K562 (cell line): ENCODE data around the gene NHLH1. TPM values are rescaled to one million over a fixed set of nuclear protein-coding genes. Genes with fewer than 3 reads are reported as not detected.

Experiments used
- C11orf30 ChIP-seq: fragments of 450-650 bp; IDR thresholded peaks from 2 replicates; pipeline ENCODE4 v1.6.1; 2016; ENCODE audit warnings: low read depth, mild to moderate bottlenecking
- CREM ChIP-seq: IDR thresholded peaks from 2 replicates; pipeline ENCODE4 v1.6.1; 2014; ENCODE audit warnings: antibody characterized with exemption, low read depth
- DIDO1 ChIP-seq: fragments of 450-650 bp; IDR thresholded peaks from 2 replicates; pipeline ENCODE4 v1.6.1; 2016; ENCODE audit warnings: low read depth, missing biosample characterization, missing genetic modification characterization
- DPF2 ChIP-seq: fragments of 450-650 bp; IDR thresholded peaks from 2 replicates; pipeline ENCODE4 v1.6.1; 2016
- E2F8 ChIP-seq: fragments of 450-650 bp; IDR thresholded peaks from 2 replicates; pipeline ENCODE4 v1.7.1; 2018; ENCODE audit warnings: mild to moderate bottlenecking, low read depth; ENCODE audit not compliant: partially characterized antibody
- EHMT2 ChIP-seq: fragments of 450-650 bp; IDR thresholded peaks from 2 replicates; pipeline ENCODE4 v1.6.1; 2018; ENCODE audit warnings: antibody characterized with exemption
- GABPB1 ChIP-seq: sonication (generic); formaldehyde crosslinking; IDR thresholded peaks from 2 replicates; pipeline ENCODE4 v1.8.0; 2022; ENCODE audit warnings: mild to moderate bottlenecking, missing genetic modification reagents
- HIVEP1 ChIP-seq: fragments of 250-450 bp; sonication (Bioruptor Pico); IDR thresholded peaks from 2 replicates; pipeline ENCODE4 v1.4.0; 2020; ENCODE audit warnings: mild to moderate bottlenecking
- KDM1A ChIP-seq, 2 experiments: fragments of 450-650 bp; IDR thresholded peaks; 2 replicates each; pipeline ENCODE4 v1.6.1; 2016; ENCODE audit warnings: mild to moderate bottlenecking in 2 of 2
- MAFF ChIP-seq: IDR thresholded peaks from 2 replicates; pipeline ENCODE4 v1.6.1; 2012; ENCODE audit warnings: low read length, improper control_type of control experiment
- MED1 ChIP-seq: sonication (generic); formaldehyde crosslinking; IDR thresholded peaks from 2 replicates; pipeline ENCODE4 v1.8.1; 2023; ENCODE audit warnings: missing genetic modification reagents, borderline replicate concordance
- MEIS2 ChIP-seq: fragments of 450-650 bp; IDR thresholded peaks from 2 replicates; pipeline ENCODE4 v1.6.1; 2014; ENCODE audit warnings: mild to moderate bottlenecking; ENCODE audit not compliant: partially characterized antibody
- NCOR1 ChIP-seq: fragments of 450-650 bp; IDR thresholded peaks from 2 replicates; pipeline ENCODE4 v1.6.1; 2016; ENCODE audit warnings: mild to moderate bottlenecking, moderate library complexity
- NFATC3 ChIP-seq: fragments of 450-650 bp; IDR thresholded peaks from 2 replicates; pipeline ENCODE4 v1.6.1; 2017; ENCODE audit warnings: mild to moderate bottlenecking
- SETDB1 ChIP-seq: IDR thresholded peaks from one replicate; pipeline ENCODE4 v1.6.1; 2012; ENCODE audit warnings: low read length, control low read depth, inconsistent platforms
- SIN3B ChIP-seq: fragments of 450-650 bp; IDR thresholded peaks from 2 replicates; pipeline ENCODE4 v1.6.1; 2017; ENCODE audit warnings: low read depth, mild to moderate bottlenecking, moderate library complexity
- ZNF316 ChIP-seq: fragments of 450-650 bp; IDR thresholded peaks from 2 replicates; pipeline ENCODE4 v1.6.1; 2016
- ZNF324 ChIP-seq: fragments of 250-450 bp; sonication (Bioruptor Pico); IDR thresholded peaks from 2 replicates; pipeline ENCODE4 v1.4.0; 2020; ENCODE audit warnings: mild to moderate bottlenecking
- ZNF609 ChIP-seq: sonication (generic); formaldehyde crosslinking; IDR thresholded peaks from 2 replicates; pipeline ENCODE4 v1.8.1; 2023; ENCODE audit warnings: missing genetic modification reagents, mild to moderate bottlenecking, borderline replicate concordance
- ZNF696 ChIP-seq: fragments of 250-450 bp; sonication (Bioruptor Pico); conservative IDR thresholded peaks from 2 replicates; pipeline ENCODE4 v1.4.0; 2020; ENCODE audit warnings: mild to moderate bottlenecking, moderate library complexity
- ZZZ3 ChIP-seq: fragments of 450-650 bp; IDR thresholded peaks from 2 replicates; pipeline ENCODE4 v1.6.1; 2016; ENCODE audit warnings: antibody characterized with exemption, mild to moderate bottlenecking, moderate library complexity
- polyA plus RNA-seq, 8 experiments: library from polyadenylated mRNA; depleted of rRNA in 4 of 8; stranded (reverse) in 5 of 8; unstranded in 3 of 8; fragments of >200 nt; fragmentation: Nextera tagmentation in 2 of 8; fragmentation: Illumina TruSeq in 1 of 8; extraction: Ambion mirVana in 2 of 8; extraction: Trizol in 1 of 8; gene quantifications; 2 replicates each; pipeline versions ENCODE4 v1.2.1 to v1.2.3, GENCODE V29; 2011 to 2014; ENCODE audit warnings: inconsistent platforms in 1 of 8, missing spikeins in 1 of 8
- total RNA-seq, 7 experiments: library from RNA; depleted of rRNA in 6 of 7; stranded (reverse); fragments of >200 nt in 6 of 7; fragmentation: Illumina TruSeq in 2 of 7; extraction: Trizol in 2 of 7; gene quantifications; 2 replicates each; pipeline versions ENCODE4 v1.2.1 to v1.2.3, GENCODE V29; 2011 to 2021; ENCODE audit warnings: low replicate concordance in 1 of 7
- TF ChIP-seq, protein P1 (sequence below): fragments of 450-650 bp; IDR thresholded peaks from 2 replicates; pipeline ENCODE4 v1.6.1; 2016

NHLH1 gene
- total and polyA plus RNA-seq, 9 of the 15 experiments (the other 6 are each of a cell fraction or from before 2014, with no cell fraction given), result 0.09 to 1.3 (median 0.35) TPM; not detected in 1

GRCh38 chr1:160367934-160368923, 1.4 kb downstream of the NHLH1 start (continued):
- TF ChIP-seq E2F8, result no peak
- TF ChIP-seq C11orf30, result peak; percentile 89
- no peak for TF ChIP-seq ZNF324 (CRISPR knock-in tag)
- TF ChIP-seq CREM, result 0 out of 2 replicates have a peak, but pooled peaks have one; percentile 12
- TF ChIP-seq SIN3B, result no peak
- TF ChIP-seq NFATC3, result no peak
- 0 out of 2 replicates have a peak, but pooled peaks have one; percentile 67 for TF ChIP-seq DPF2
- no peak for TF ChIP-seq SETDB1
- peak in 1 of 2 experiments; percentile 50; a peak in 1 of 4 replicates for TF ChIP-seq KDM1A (IDR thresholded peaks at IDR 0.05)
- TF ChIP-seq, protein P1, sequence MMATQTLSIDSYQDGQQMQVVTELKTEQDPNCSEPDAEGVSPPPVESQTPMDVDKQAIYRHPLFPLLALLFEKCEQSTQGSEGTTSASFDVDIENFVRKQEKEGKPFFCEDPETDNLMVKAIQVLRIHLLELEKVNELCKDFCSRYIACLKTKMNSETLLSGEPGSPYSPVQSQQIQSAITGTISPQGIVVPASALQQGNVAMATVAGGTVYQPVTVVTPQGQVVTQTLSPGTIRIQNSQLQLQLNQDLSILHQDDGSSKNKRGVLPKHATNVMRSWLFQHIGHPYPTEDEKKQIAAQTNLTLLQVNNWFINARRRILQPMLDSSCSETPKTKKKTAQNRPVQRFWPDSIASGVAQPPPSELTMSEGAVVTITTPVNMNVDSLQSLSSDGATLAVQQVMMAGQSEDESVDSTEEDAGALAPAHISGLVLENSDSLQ, result peak; percentile 32
- TF ChIP-seq HIVEP1 (CRISPR knock-in tag), result no peak
- TF ChIP-seq EHMT2, result 0 out of 2 replicates have a peak, but pooled peaks have one; percentile 26
- no peak for TF ChIP-seq ZZZ3
- TF ChIP-seq MED1 (CRISPR knock-in tag), result no peak
- no peak for TF ChIP-seq DIDO1
- peak; percentile 78 for TF ChIP-seq ZNF316
- peak; percentile 42 for TF ChIP-seq MEIS2
- TF ChIP-seq NCOR1, result peak; percentile 18; the same call in 1 of the 2 replicates
- no peak for TF ChIP-seq ZNF609 (CRISPR knock-in tag)
- TF ChIP-seq ZNF696, result no peak
- peak; percentile 33; the same call in 1 of the 2 replicates for TF ChIP-seq MAFF
- no peak for TF ChIP-seq GABPB1 (CRISPR knock-in tag)
